ENCODE results near the gene EP400. TPM values are rescaled to one million over a fixed set of nuclear protein-coding genes. Genes with fewer than 3 reads are reported as not detected.

The EP400 gene
- total and polyA plus RNA-seq, 9 of the 15 experiments (the other 6 are each of a cell fraction or from before 2014, with no cell fraction given), result 4.5 to 58.0 (median 7.0) TPM

GRCh38 chr12:132116709-132117557, 167.2 kb downstream of the EP400 start (continued):
- TF ChIP-seq MYNN (IDR thresholded peaks at IDR 0.05) (peak; percentile 23; the same call in 1 of the 2 replicates), MYNN (CRISPR knock-in tag; IDR thresholded peaks at IDR 0.05) (no peak), PKNOX1 (IDR thresholded peaks at IDR 0.05) (no peak), TBL1XR1 (IDR thresholded peaks at IDR 0.05; ENCODE audit: low read length in 2 of 2) (no peak), ZNF655 (CRISPR knock-in tag; IDR thresholded peaks at IDR 0.05) (no peak)

GRCh38 chr12:132117558-132117875, 167.8 kb downstream of the EP400 start:
- no peaks in the 10 kb centered on the region for H3K9me1 ChIP-seq (ENCODE audit: control insufficient read depth, insufficient read depth, low read length)
- intact Hi-C loops (cut with micrococcal nuclease) (no loop called here), in situ Hi-C loops (cut with MboI) (no loop called here)
- 96% methylated on average over 9 of the region's 10 CpGs for WGBS (ENCODE audit: insufficient coverage, low coverage, missing lambda C conversion rate)
- no peak overlapping the region for H2AFZ ChIP-seq (ENCODE audit: low read depth, low read length)
- H3K27ac ChIP-seq (ENCODE audit: extremely low read depth, low read depth, low read length), result no peak overlapping the region
- no TSS peak for BruUV-seq (replicated peaks)
- no peak overlapping the region for H3K4me2 ChIP-seq (ENCODE audit: insufficient read depth, low read length)
- no peaks in the 10 kb centered on the region for H4K20me1 ChIP-seq (replicated peaks; ENCODE audit: control insufficient read depth, insufficient read depth, low read length)
- no peak overlapping the region for H3K4me3 ChIP-seq
- peak; percentile 86 for ATAC-seq
- H3K79me2 ChIP-seq (ENCODE audit: control insufficient read depth, insufficient read depth, low read length), result no peaks in the 10 kb centered on the region
- CTCF ChIA-PET (ENCODE audit: low intra/inter-chr PET ratio), result no interaction called here
- peaks cover 88% of the 10 kb centered on the region; the same call in 2 of the 3 replicates for H3K36me3 ChIP-seq (ENCODE audit: control insufficient read depth, insufficient read depth, low read length)
- no peaks in the 10 kb centered on the region; a peak in 1 of 5 replicates for H3K4me1 ChIP-seq (replicated peaks in 1 of 2; ENCODE audit: control insufficient read depth in 2 of 2, insufficient read depth in 2 of 2, low read length in 2 of 2)
- no peak for FAIRE-seq
- no peaks in the 10 kb centered on the region for H3K9me3 ChIP-seq (replicated peaks; ENCODE audit: control insufficient read depth, insufficient read depth, low read depth, low read length)
- POLR2A ChIA-PET, result no interaction called here
- DNase-seq (ENCODE audit: extremely low read depth in 1 of 4, low spot score in 3 of 4), result peak in 3 of 4 experiments; percentile 38 to 59 (median 46)
- H3K9ac ChIP-seq (ENCODE audit: insufficient read depth in 1 of 2, low read depth in 2 of 2, low read length in 2 of 2), result no peak overlapping the region
- no peaks in the 10 kb centered on the region for H3K27me3 ChIP-seq (ENCODE audit: control insufficient read depth in 2 of 2, insufficient read depth in 2 of 2, low read length in 2 of 2)
- TF ChIP-seq CHD2 (IDR thresholded peaks at IDR 0.05; ENCODE audit: low read depth, low read length) (peak; percentile 17; the same call in 1 of the 2 replicates), STAT5B (CRISPR knock-in tag; IDR thresholded peaks at IDR 0.05) (no peak), SRSF1 (IDR thresholded peaks at IDR 0.05; ENCODE audit: low read depth, low read length) (no peak), NR0B1 (IDR thresholded peaks at IDR 0.05; ENCODE audit: partially characterized antibody) (no peak), FOS (IDR thresholded peaks at IDR 0.05; ENCODE audit: extremely low read depth, insufficient read length) (peak; percentile 49), TCF7L2 (IDR thresholded peaks at IDR 0.05; ENCODE audit: low read depth, low read length) (no peak), PHB2 (IDR thresholded peaks at IDR 0.05; ENCODE audit: low read depth) (no peak), ASH1L (IDR thresholded peaks at IDR 0.05; ENCODE audit: borderline replicate concordance, low read depth, partially characterized antibody) (peak; percentile 79), POLR2G (IDR thresholded peaks at IDR 0.05; ENCODE audit: low read depth, low read length) (peak; percentile 26; the same call in 1 of the 2 replicates), E4F1 (CRISPR knock-in tag; IDR thresholded peaks at IDR 0.05; ENCODE audit: borderline replicate concordance) (no peak)
